AG04449 (cell line): ENCODE measurements around the gene S100A5.

Source experiments
- CTCF ChIA-PET: fragments of 350-600 bp; formaldehyde crosslinking; extraction: SDS; loops from one replicate; lab custom pipeline; 2021; ENCODE audit warnings: antibody characterized with exemption; lab: Yijun Ruan, JAX
- POLR2A ChIA-PET: fragments of 400-600, 350-600 bp; formaldehyde crosslinking; extraction: SDS; loops from one replicate; lab custom pipeline; 2020; ENCODE audit warnings: antibody characterized with exemption, inconsistent platforms; lab: Yijun Ruan, JAX
- DNase-seq: peaks from one replicate; pipeline ENCODE4 v3.0.0-alpha.2; 2010; ENCODE audit warnings: low read depth, low spot score
- H3K4me3 ChIP-seq: 2 replicates; pipeline ENCODE4 v1.5.1; 2011; ENCODE audit warnings: low read depth, mild to moderate bottlenecking, control low read depth, low read length
- TF ChIP-seq, protein P1 (sequence below): IDR thresholded peaks from one replicate; pipeline ENCODE4 v1.5.1; 2011; ENCODE audit warnings: mild to moderate bottlenecking, moderate library complexity, low read length, control low read depth, inconsistent platforms; ENCODE audit not compliant: insufficient read depth; ENCODE audit errors: missing control alignments

Gene S100A5

DNA sequence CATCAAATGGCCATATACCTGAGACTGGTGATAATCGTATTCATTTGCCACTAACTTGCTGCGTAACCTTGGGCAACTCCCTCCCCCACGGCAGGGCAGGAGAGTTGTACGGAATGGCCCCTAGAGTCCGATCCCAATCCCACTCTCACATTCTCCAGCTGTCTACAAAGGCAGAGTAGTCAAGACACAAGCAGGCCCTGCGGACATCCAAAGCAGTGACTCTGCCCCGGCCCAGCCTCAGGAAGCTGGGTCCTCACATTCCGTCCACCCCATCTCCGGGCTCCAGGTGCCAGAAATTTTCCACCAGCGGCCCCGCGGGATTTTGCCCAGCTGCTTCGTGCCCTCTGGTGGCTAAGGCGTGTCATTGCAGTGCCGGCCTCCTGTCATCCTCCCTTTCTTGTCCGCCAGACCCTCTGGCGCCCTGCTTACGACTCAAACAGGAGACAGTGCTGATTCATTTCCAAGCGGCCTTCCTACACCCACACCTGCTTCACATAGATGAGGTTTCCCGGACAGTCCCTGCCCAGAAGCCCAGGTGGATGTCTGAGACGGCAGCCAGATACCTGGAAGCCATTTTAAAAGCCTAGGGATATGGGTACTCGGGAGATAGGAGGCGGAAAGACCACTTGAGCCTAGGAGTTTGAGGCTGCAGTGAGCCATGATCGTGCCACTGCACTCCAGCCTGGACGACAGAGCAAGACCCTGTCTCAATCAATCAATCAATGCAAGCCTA lies 27.8 kb upstream of the S100A5 start:
- CTCF ChIA-PET: interaction anchor here (0.5 to 7.6 kb wide), 26 partner anchors 9 to 215 kb away, joined by 3 to 401 read pairs (median 6); partner anchors contain the start of genes CHTOP, S100A1, S100A13 and S100A14
- peak overlapping the region; percentile 23 for H3K4me3 ChIP-seq
- POLR2A ChIA-PET: interaction anchor here (0.8 to 2.4 kb wide), 9 partner anchors 13 to 66 kb away, joined by 3 to 27 read pairs (median 5); partner anchors contain the start of genes CHTOP, S100A13, S100A16 and S100A4
- TF ChIP-seq, protein P1, sequence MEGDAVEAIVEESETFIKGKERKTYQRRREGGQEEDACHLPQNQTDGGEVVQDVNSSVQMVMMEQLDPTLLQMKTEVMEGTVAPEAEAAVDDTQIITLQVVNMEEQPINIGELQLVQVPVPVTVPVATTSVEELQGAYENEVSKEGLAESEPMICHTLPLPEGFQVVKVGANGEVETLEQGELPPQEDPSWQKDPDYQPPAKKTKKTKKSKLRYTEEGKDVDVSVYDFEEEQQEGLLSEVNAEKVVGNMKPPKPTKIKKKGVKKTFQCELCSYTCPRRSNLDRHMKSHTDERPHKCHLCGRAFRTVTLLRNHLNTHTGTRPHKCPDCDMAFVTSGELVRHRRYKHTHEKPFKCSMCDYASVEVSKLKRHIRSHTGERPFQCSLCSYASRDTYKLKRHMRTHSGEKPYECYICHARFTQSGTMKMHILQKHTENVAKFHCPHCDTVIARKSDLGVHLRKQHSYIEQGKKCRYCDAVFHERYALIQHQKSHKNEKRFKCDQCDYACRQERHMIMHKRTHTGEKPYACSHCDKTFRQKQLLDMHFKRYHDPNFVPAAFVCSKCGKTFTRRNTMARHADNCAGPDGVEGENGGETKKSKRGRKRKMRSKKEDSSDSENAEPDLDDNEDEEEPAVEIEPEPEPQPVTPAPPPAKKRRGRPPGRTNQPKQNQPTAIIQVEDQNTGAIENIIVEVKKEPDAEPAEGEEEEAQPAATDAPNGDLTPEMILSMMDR: peak; percentile 99
- no peak for DNase-seq

DNA sequence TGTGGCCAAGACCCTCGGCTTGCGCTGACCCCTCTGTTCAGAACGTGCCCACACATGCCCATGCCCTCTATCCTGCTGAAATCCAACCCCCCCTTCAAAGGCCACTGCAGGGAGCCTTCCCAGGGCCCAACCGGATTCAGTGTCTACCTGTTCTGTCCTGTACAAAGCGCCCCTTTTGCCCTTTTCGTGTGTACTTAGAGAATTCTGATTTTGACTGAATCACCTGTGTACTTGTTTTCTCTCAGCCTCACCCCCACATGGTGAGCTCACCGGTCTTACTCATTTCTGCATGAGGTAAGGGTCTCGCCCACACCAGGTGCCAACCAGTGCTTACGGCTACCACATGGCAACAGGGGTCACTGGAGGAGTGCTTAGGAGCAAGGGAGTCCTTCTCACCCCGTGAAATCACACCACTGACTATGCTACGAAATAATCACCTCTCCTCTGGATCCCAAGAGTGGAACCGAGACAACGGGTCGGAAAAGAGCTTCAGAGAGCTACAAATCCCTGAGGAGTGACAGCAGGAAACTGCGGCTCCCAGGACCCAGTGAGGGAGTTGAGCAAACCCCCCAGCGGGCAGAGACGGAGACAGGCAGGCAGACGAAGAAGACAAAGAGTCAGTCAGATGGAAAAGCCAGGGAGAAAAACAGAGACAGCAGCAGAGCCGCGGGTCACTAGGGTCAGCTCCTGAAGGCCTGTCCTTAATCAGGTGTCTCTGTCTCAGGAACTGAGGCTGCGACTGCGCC lies 27.1 kb upstream of the S100A5 start:
- ChIA-PET POLR2A (interaction anchor here (0.8 to 2.4 kb wide), 9 partner anchors 14 to 67 kb away, joined by 3 to 27 read pairs (median 5); partner anchors contain the start of genes CHTOP, S100A13, S100A16 and S100A4), CTCF (interaction anchor here (0.9 to 7.6 kb wide), 25 partner anchors 8 to 215 kb away, joined by 3 to 401 read pairs (median 6); partner anchors contain the start of genes CHTOP, S100A1, S100A13 and S100A14)
- TF ChIP-seq, protein P1: no peak
- peak overlapping the region; percentile 23 for H3K4me3 ChIP-seq
- no peak for DNase-seq

GRCh38 chr1:153566414-153567371 lies 26.0 kb upstream of the S100A5 start:
- POLR2A ChIA-PET: interaction anchor here (0.6 to 4.3 kb wide), 12 partner anchors 10 to 193 kb away, joined by 3 to 119 read pairs (median 5); partner anchors contain the start of genes CHTOP, S100A4, S100A5 and S100A6
- peak overlapping the region; percentile 23 for H3K4me3 ChIP-seq
- DNase-seq: peak; percentile 91
- CTCF ChIA-PET: interaction anchor here (0.8 to 8.3 kb wide), 10 partner anchors 10 to 61 kb away, joined by 3 to 97 read pairs (median 5); partner anchors contain the start of genes S100A1, S100A13, S100A3 and S100A4
- TF ChIP-seq, protein P1: no peak

DNA sequence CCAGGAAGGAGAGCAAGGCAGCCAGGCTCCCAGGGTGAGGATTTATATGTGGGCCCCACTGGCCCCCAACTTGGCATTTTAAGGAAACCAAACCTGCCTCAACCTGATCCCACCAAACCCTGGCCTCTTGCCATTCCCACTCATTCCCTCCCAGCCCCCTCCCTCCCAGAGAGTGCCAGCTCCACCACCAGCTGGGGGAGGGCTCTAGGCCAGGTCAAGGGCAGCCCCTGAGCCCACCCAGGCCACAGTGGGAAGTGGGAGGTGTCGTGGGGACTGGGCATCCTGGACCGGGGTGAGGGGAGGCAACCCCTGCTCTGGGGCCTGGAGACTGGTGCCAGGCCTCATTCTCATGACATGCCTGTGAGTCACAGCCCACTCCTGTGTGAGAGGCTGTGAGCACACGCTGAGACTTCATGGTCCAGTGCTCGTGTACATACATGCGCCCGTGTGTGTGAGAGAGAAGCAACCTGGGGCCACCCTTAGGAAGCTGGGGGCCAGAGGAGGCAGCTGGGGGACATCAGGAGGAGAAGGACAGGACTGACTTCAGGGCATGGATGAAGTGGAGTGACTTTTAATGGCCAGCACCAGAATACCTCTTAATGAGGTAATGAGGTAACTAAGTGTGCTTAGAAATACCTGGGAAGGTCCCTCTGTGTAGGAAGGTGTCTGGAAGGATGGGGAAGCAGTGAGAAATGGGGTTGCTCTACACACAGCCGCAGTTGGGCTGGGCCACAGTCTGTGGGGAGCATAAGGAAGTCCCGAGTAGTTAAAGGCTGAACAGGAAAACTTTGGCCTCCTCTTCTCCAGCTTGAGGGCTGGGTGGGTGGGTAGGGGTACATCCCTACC lies 25.0 kb upstream of the S100A5 start, which contains the start of gene S100A2:
Gene S100A2, minus strand, starts transcription at position 316 of the 846 bp plus-strand sequence. CDS start 1,967 bp downstream, outside the sequence.
- DNase-seq: peak; percentile 79
- ChIA-PET POLR2A (interaction anchor here (0.6 to 4.3 kb wide), 11 partner anchors 11 to 194 kb away, joined by 3 to 119 read pairs (median 5); partner anchors contain the start of genes CHTOP, S100A4, S100A5 and S100A6), CTCF (interaction anchor here (0.8 to 8.3 kb wide), 10 partner anchors 11 to 62 kb away, joined by 3 to 97 read pairs (median 5); partner anchors contain the start of genes S100A1, S100A13, S100A3 and S100A4)
- peak within 1 kb of the TSS; percentile 23 for H3K4me3 ChIP-seq
- TF ChIP-seq, protein P1: no peak

DNA sequence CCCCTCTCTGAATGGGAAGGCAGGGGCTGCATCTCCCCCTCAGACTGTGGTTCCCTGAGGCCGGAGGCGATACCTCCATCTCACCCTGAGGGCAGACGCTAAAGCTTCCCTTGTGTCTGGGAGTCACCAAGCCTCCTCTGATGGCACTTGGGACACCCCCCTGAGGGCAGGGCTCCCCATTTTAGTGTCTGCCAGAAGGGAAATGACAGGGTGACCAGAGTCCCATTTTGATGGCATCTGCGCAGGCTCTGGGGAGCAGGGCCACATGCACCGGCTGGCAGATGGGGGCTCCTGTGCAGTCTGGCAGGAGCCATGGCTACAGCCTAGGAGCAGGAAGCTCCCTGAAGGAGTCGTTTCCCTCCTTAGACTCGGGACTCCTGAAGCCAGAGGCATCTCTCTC lies 23.3 kb upstream of the S100A5 start:
- POLR2A ChIA-PET: interaction anchor here (3.5 to 4.3 kb wide), 2 partner anchors 19 to 30 kb away, joined by 28 to 119 read pairs; partner anchors contain the start of genes S100A4 and S100A6

More for the DNA sequence above, 23.3 kb upstream of the S100A5 start:
- CTCF ChIA-PET: interaction anchor here (1.2 to 8.3 kb wide), 9 partner anchors 8 to 70 kb away, joined by 3 to 97 read pairs (median 10); partner anchors contain the start of genes CHTOP, S100A3 and S100A6
- DNase-seq: no peak
- no peak overlapping the region for H3K4me3 ChIP-seq
- TF ChIP-seq, protein P1: no peak
